Colonic mucosa (tissue), 4 donors: Measurements from ENCODE around the gene SPATA33. TPM values are rescaled to one million over a fixed set of nuclear protein-coding genes. Genes with fewer than 3 reads are reported as not detected.
"Not testable (repeated sequence)": the region's sequence is repeated elsewhere in the genome, so short reads cannot be mapped to it uniquely, and the experiment has no call there.

Source experiments
- DNase-seq: peaks from one replicate; pipeline ENCODE4 v3.0.0-alpha.2; 2020
- H3K27ac ChIP-seq: fragments of 200-600 bp; one replicate; pipeline ENCODE4 v1.8.0; 2021
- H3K27me3 ChIP-seq: fragments of 200-600 bp; one replicate; pipeline ENCODE4 v1.8.0; 2021
- H3K36me3 ChIP-seq: fragments of 200-600 bp; one replicate; pipeline ENCODE4 v1.8.0; 2021
- H3K4me1 ChIP-seq: fragments of 200-600 bp; one replicate; pipeline ENCODE4 v1.8.0; 2021; ENCODE audit warnings: mild to moderate bottlenecking
- H3K4me3 ChIP-seq: fragments of 200-600 bp; one replicate; pipeline ENCODE4 v1.8.0; 2021
- H3K9ac ChIP-seq, 2 donors: one replicate each; pipeline ENCODE4 v1.7.0; 2013; ENCODE audit warnings: control low read depth in 2 of 2, low read depth in 2 of 2, low read length in 2 of 2
- H3K9me3 ChIP-seq: fragments of 200-600 bp; one replicate; pipeline ENCODE4 v1.8.0; 2021
- intact Hi-C: fragments of 100-400 bp; cut with DNase I; formaldehyde crosslinking; loops from one replicate; pipeline ENCODE4 v1.14.1; 2022
- total RNA-seq, 2 donors: library from RNA; stranded (reverse); fragmentation: NEBNext Ultra II Directional in 1 of 2; extraction: Animal tissue kit (Norgen Biotek cat#: 25700) in 1 of 2; gene quantifications; one replicate each; pipeline ENCODE4 v1.2.1, GENCODE V29; 2021
- TF ChIP-seq, protein P1 (sequence below): fragments of 200-600 bp; IDR thresholded peaks from one replicate; pipeline ENCODE4 v1.8.0; 2022; ENCODE audit warnings: antibody characterized with exemption, mild to moderate bottlenecking
- donor health status: healthy.
- donor health status: DM: no; HTN: no; CAD: no.
- donor health status: DM: no; HTN: no; CAD: no.

Gene SPATA33
- total RNA-seq, 2 donors from 2014 or later, result 4.7 to 10.0 TPM

DNA sequence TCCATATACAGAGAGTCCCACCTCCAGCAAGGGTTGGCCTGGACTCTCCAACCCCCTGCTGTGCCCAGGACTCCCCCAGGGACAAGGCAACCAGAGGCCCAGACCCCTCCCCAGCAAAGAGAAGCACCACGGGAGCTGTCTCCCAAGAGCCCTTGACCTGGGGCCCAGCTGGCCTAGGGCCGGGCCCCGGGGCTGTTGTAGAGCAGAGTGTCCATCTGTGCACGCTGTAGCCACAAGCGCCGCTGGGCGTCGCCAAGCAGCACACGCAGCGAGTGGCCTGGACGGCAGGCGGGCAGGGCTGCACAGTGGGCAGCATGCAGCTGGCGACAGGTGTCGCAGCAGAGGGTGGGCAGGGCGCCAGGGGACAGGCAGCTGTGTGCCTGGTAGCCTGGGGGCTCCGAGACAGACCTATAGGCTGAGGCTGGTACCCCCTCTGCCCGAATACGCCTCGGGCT lies 39.6 kb downstream of the SPATA33 start:
- Histone ChIP-seq H3K4me1 (peaks cover 8% of the 10 kb centered on the region), H3K36me3 (peaks cover 7% of the 10 kb centered on the region), H3K9ac (no peak overlapping the region), H3K27me3 (no peaks in the 10 kb centered on the region), H3K9me3 (no peaks in the 10 kb centered on the region), H3K27ac (no peak overlapping the region), H3K4me3 (no peak overlapping the region)
- DNase-seq, result no peak
- intact Hi-C loops, result no loop called here
- TF ChIP-seq, protein P1, sequence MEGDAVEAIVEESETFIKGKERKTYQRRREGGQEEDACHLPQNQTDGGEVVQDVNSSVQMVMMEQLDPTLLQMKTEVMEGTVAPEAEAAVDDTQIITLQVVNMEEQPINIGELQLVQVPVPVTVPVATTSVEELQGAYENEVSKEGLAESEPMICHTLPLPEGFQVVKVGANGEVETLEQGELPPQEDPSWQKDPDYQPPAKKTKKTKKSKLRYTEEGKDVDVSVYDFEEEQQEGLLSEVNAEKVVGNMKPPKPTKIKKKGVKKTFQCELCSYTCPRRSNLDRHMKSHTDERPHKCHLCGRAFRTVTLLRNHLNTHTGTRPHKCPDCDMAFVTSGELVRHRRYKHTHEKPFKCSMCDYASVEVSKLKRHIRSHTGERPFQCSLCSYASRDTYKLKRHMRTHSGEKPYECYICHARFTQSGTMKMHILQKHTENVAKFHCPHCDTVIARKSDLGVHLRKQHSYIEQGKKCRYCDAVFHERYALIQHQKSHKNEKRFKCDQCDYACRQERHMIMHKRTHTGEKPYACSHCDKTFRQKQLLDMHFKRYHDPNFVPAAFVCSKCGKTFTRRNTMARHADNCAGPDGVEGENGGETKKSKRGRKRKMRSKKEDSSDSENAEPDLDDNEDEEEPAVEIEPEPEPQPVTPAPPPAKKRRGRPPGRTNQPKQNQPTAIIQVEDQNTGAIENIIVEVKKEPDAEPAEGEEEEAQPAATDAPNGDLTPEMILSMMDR, result no peak

DNA sequence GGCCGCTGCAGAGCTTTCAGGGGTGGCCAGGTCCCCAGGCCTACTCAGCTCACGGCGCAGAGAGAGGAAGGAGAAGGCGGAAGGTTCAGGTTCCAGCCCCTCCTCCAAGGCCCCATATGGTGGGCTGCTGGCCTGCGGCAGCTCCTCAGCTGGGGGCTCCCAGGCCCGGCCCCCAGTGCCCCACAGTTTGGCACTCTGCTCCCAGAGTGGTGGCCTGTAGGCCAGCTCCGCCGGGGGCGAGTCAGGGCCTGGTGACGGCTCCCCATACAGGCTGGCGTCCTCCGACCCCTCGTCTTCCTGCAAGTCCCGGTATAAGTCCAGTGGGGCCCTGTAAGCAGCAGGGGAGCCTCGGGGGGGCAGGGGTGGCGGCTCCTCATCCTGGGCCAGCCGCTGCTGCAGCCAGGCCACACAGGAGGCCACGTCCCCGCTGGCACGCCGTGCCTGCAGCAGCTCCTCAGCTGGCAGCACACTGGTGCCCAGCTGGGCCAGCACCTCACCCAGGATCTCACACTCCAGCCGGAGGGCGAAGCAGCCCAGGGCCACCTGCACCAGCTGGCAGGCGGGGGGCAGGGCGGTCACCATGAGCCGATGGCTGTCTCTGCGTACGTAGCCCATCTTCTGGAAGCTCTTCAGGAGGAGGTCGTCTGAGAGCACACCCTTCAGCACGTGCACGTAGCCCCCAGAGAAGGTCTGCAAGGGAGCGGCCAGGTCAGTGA lies 40.1 kb downstream of the SPATA33 start:
- TF ChIP-seq, protein P1, result no peak
- H3K36me3 ChIP-seq, result peaks cover 4% of the 10 kb centered on the region
- H3K9me3 ChIP-seq, result no peaks in the 10 kb centered on the region
- intact Hi-C loops, result no loop called here
- H3K27me3 ChIP-seq, result no peaks in the 10 kb centered on the region
- DNase-seq, result peak; percentile 22
- no peak overlapping the region for H3K27ac ChIP-seq
- peaks cover 8% of the 10 kb centered on the region for H3K4me1 ChIP-seq
- no peak overlapping the region for H3K9ac ChIP-seq
- H3K4me3 ChIP-seq, result no peak overlapping the region

DNA sequence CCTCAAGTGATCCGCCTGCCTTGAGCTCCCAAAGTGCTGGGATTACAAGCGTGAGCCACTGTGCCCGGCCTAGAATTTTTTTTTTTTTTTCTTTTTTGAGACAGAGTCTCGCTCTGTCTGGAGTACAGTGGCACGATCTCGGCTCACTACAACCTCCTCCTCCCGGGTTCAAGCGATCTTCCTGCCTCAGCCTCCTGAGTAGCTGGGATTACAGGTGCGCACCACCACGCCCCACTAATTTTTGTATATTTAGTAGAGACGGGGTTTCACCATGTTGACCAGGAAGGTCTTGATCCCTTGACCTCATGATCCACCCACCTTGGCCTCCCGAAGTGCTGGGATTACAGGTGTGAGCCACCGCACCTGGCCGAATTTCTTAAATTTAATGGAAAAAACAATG lies 41.1 kb downstream of the SPATA33 start:
- DNase-seq, H3K9me3 ChIP-seq, H3K4me3 ChIP-seq, H3K9ac ChIP-seq, H3K36me3 ChIP-seq, H3K4me1 ChIP-seq, H3K27ac ChIP-seq, intact Hi-C loops, H3K27me3 ChIP-seq: not testable (repeated sequence)

DNA sequence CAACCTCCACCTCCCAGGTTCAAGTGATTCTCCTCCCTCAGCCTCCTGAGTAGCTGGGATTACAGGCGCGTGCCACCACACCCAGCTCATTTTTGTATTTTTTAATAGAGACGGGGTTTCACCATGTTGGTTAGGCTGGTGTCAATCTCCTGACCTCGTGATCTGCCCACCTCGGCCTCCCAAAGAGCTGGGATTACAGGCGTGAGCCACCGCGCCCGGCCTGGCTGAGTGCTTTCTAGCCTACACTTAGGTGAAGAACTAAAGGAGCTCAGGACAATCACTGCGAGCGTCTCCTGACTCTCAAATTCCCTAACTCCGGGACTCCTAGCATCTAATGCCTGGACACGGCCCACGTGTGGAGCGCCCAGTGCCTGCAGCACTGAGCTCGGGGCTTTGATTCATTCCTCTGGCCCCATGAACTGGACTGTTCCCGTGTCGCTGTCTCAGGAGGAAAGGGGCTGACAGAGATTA lies 42.0 kb downstream of the SPATA33 start:
- not testable (repeated sequence) for DNase-seq, H3K4me1 ChIP-seq
- H3K9ac ChIP-seq, result peak overlapping the region in 1 of 2 donors; percentile 46

DNA sequence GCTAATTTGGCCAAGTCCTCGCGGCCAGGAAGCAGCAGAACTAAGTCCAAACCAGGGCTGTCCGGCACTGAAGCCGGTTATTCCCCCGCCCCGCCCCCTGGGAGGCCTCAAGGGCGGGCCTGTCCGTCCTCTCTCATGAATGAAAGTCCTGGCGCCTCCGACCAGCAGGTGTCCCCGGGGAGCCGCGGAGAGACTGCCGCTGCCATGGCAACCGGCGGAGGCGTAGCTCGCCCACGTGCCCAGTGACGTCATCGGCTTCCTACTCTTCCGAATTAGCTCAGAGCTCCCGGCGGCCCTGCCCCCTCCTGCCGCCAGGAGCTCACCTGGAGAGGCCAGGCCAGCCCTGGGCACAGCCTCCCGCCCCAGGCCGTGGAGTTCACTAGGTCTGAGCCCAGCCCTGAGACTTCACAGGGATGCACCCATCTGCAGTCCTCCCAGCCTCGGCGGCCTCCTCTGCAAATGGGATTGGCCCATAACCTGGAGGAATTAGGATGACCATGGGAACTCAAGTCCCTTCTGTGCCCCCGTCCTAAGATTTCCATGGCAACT lies 42.5 kb downstream of the SPATA33 start:
- intact Hi-C loops, result no loop called here
- H3K9ac ChIP-seq, result peak overlapping the region; percentile 84 to 96
- peaks cover 8% of the 10 kb centered on the region for H3K4me1 ChIP-seq
- H3K36me3 ChIP-seq, result no peaks in the 10 kb centered on the region
- peak overlapping the region; percentile 89 for H3K27ac ChIP-seq
- peak; percentile 100 for DNase-seq
- peak overlapping the region; percentile 61 for H3K4me3 ChIP-seq
- TF ChIP-seq, protein P1, result peak; percentile 76
- no peaks in the 10 kb centered on the region for H3K27me3 ChIP-seq
- no peaks in the 10 kb centered on the region for H3K9me3 ChIP-seq

More for the DNA sequence above, 42.0 kb downstream of the SPATA33 start:
- H3K27me3 ChIP-seq, H3K36me3 ChIP-seq, intact Hi-C loops, H3K9me3 ChIP-seq: not testable (repeated sequence)
- peak overlapping the region; percentile 28 for H3K27ac ChIP-seq
- H3K4me3 ChIP-seq, result peak overlapping the region; percentile 10

DNA sequence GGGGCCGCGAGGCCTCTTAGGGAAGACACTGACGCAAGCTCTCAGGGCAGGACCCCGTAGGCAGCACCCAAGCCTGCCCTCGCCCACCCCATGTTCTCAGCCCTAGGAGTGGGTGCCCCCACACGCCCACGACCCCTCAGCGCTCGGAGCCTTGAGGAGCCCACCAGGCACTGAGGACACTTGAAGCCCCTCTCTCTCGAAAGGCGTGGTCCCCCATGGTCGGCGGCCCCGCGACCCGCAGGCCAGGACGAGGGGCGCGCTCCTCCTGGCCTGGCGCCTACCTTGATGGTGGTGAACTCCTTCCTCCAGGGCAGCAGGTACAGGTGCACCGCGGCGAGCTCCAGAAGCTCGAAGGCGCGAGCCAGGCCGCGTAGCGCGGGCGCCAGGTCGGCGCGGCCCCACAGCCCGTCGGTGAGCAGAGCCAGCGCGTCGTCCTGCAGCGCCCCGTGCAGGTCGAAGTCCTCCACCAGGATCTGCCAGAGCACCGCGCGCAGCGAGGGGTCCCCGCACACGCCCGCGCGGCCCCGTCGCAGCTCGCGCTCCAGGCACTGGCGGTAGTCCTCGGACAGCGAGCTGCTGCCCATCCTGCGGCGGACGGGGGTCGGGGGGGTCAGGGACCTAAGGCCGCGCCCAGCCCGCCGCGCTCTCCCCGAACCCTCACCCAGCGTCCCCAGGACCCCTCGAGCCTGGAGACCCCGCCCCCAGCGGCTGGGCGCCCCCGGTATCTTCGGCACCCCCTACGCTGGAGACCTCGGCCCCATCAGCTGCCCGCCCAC lies 43.2 kb downstream of the SPATA33 start:
- peak; percentile 70 for DNase-seq
- intact Hi-C loops, result no loop called here
- Histone ChIP-seq H3K27ac (peak overlapping the region; percentile 89), H3K36me3 (no peaks in the 10 kb centered on the region), H3K9me3 (no peaks in the 10 kb centered on the region), H3K4me3 (peak overlapping the region; percentile 61), H3K27me3 (no peaks in the 10 kb centered on the region), H3K9ac (peak overlapping the region; percentile 84 to 96), H3K4me1 (peaks cover 8% of the 10 kb centered on the region)
- TF ChIP-seq, protein P1, result no peak
